ENCODE measurements around the gene RORB.

Gene RORB

DNA sequence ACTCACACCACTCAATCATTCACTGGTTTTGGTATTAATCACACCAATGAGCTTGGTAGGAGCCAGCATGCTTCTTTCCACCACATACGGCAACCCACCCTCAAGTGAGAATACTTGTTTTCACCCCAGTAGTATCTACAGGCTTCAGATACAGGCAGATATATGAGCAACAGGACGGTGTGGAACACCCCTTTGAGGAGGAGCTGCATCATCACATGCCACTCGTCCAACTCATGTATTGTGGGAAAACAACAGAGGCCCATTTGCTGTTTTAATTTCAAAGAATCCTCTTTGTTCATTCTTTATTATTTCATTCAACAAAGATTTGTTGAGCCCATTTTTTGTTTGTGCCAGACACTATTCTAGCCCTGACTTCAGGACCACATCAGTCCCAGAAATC, 46.0 kb downstream of the RORB start:
- H3K4me3 ChIP-seq (ENCODE audit: control insufficient read depth, low read depth, low read length) = no peak overlapping the region
- TF ChIP-seq, protein P1, sequence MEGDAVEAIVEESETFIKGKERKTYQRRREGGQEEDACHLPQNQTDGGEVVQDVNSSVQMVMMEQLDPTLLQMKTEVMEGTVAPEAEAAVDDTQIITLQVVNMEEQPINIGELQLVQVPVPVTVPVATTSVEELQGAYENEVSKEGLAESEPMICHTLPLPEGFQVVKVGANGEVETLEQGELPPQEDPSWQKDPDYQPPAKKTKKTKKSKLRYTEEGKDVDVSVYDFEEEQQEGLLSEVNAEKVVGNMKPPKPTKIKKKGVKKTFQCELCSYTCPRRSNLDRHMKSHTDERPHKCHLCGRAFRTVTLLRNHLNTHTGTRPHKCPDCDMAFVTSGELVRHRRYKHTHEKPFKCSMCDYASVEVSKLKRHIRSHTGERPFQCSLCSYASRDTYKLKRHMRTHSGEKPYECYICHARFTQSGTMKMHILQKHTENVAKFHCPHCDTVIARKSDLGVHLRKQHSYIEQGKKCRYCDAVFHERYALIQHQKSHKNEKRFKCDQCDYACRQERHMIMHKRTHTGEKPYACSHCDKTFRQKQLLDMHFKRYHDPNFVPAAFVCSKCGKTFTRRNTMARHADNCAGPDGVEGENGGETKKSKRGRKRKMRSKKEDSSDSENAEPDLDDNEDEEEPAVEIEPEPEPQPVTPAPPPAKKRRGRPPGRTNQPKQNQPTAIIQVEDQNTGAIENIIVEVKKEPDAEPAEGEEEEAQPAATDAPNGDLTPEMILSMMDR (conservative IDR thresholded peaks at IDR 0.05; ENCODE audit: control insufficient read depth, insufficient read depth, low read depth, low read length) = no peak
- DNase-seq (ENCODE audit: low read depth) = no peak

DNA sequence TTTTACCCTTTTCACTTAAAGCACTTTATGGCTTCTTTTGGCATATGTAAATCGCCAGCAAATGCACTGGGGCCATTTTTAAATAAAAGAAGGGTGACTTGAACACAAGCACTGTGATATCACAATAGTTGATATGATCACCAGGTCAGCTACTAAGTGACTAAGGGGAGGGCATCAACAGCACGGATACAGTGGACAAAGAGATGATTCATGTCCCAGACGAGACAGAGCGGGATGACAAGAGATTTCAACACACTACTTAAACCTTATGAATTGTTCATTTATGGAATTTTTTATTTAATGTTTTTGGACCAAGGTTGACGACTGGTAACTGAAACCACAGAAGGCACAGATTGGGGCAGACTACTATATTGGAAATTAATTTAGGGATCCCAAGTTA, 54.1 kb downstream of the RORB start:
- TF ChIP-seq, protein P1 (conservative IDR thresholded peaks at IDR 0.05; ENCODE audit: control insufficient read depth, insufficient read depth, low read depth, low read length) = no peak
- DNase-seq (ENCODE audit: low read depth) = peak; percentile 2
- H3K4me3 ChIP-seq (ENCODE audit: control insufficient read depth, low read depth, low read length) = no peak overlapping the region

DNA sequence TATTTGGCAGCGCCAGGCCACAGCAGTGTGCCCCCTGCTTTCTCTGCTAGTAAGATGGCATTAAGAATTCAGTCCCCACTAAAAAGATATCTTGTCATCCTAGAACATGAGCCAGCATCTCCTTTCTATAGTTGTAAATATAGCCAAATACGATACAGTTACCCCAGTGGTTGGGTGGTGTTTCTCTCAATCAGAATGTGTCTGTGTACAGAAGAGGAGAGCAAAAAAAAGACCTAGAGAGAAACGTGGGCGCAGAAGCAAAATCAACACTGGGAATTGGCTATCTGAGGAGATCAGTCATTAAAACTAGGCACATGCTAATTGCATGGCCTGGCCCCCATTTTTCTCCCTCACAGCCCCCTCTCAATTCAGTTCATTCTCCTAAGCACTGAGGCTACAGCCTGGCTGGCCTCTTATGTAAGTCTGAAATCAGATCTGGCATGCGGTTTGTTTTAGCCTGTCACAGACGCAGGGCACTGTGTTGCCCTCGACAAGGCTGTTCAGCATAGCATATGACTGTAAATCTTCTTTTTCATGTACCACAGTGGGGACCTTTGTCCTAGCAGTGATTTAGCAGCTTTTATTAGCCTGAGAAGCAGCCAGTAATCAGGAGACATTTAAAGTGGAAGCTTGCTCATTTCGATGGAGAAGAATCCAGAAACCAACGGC, 57.8 kb downstream of the RORB start:
- H3K4me3 ChIP-seq (ENCODE audit: control insufficient read depth, low read depth, low read length) = no peak overlapping the region
- TF ChIP-seq, protein P1 (conservative IDR thresholded peaks at IDR 0.05; ENCODE audit: control insufficient read depth, insufficient read depth, low read depth, low read length) = no peak
- no peak for DNase-seq (ENCODE audit: low read depth)

DNA sequence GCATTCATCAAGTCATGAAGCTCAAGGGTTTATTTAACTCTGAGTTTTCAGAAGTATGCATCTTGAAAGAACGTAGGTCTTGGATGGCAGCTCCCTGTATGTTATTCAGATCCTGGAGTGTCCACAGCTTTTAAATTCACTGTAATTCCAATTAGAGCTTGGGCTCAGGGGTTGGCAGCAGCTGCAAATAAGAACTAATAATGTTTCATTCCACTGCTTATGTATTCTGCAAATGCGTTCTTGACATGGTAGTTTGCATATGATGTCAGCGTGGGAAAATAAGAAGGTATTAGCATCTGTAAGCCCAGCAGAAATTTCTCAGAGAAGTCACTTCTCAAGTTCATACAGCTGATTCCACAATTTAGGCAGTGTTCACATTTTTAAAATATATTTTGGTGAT, 58.4 kb downstream of the RORB start:
- no peak for DNase-seq (ENCODE audit: low read depth)
- TF ChIP-seq, protein P1 (conservative IDR thresholded peaks at IDR 0.05; ENCODE audit: control insufficient read depth, insufficient read depth, low read depth, low read length) = no peak
- H3K4me3 ChIP-seq (ENCODE audit: control insufficient read depth, low read depth, low read length) = no peak overlapping the region

DNA sequence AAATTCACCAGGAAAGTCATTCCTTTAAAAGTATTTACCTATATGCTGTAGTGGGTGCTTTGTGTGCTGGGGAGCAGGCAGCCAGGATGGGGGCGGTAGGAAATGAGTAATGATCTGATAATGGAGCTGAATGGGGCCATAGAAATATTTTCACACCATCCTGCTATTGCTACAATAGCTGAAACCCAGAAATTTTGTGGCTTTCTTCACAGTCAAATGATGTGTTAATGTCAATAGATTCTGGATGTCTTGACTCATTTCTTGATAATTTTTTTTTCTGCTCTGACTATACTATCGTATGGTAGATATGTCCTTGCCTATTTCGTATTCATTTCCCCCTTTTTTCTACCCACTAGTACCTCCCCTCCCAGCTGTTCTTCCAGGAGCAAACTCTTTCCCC, 59.5 kb downstream of the RORB start:
- peak; percentile 1 for DNase-seq (ENCODE audit: low read depth)
- TF ChIP-seq, protein P1 (conservative IDR thresholded peaks at IDR 0.05; ENCODE audit: control insufficient read depth, insufficient read depth, low read depth, low read length) = no peak
- H3K4me3 ChIP-seq (ENCODE audit: control insufficient read depth, low read depth, low read length) = no peak overlapping the region

DNA sequence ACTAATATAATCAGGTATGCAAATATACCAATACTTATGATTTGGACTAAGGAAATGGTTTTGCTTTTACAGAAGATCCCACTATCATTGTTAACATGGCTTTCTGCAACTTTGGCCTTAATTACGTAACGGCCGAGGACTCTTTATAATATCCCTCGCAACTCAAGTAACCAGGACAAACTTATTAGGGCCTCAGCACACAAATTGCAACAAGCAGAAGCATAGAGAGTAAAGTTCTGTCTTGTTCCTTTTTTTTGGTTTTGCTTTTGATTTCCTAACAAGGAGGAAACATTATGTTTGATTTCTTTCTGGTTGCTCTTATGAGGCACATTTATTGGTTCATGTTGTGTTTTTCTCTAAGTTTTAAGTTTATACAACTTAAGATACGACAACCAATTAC, 60.4 kb downstream of the RORB start:
- H3K4me3 ChIP-seq (ENCODE audit: control insufficient read depth, low read depth, low read length) = no peak overlapping the region
- TF ChIP-seq, protein P1 (conservative IDR thresholded peaks at IDR 0.05; ENCODE audit: control insufficient read depth, insufficient read depth, low read depth, low read length) = no peak
- DNase-seq (ENCODE audit: low read depth) = no peak

DNA sequence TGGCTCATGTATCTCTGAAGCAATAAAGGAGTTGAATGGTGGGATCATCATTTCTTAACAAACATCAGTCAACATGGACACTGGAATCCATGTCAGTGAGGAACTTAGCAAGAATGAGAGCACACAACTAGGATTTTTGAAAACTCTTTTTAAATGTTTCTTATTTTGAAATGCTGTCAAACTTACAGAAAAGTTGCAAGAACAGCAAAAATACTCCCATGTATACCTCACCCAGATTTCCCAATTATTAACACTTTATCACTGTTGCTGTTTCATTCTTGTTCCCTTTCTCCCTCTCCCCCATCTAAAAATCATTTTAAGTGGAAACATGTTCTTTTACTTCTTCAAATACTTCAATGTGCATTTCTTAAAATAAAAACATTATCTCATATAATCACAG, 65.5 kb downstream of the RORB start:
- no peak overlapping the region for H3K4me3 ChIP-seq (ENCODE audit: control insufficient read depth, low read depth, low read length)
- no peak for DNase-seq (ENCODE audit: low read depth)
- TF ChIP-seq, protein P1 (conservative IDR thresholded peaks at IDR 0.05; ENCODE audit: control insufficient read depth, insufficient read depth, low read depth, low read length) = no peak

Measured in fibroblast of mammary gland (primary cell).